GM23338 (cell line): Measurements from ENCODE around the gene SGCD. TPM values are rescaled to one million over a fixed set of nuclear protein-coding genes. Genes with fewer than 3 reads are reported as not detected.

Experiments used
- ATAC-seq: fragments of 200-7000 bp; cut with Tn5 transposase; 3 replicates; pipeline ENCODE4 v1.9.1; 2020
- DNase-seq: peaks from one replicate; pipeline ENCODE4 v3.0.0-alpha.2; 2015; ENCODE audit warnings: low spot score
- H2AFZ ChIP-seq: fragments of 200-600 bp; sonication (generic); 2 replicates; pipeline ENCODE4 v1.8.0; 2016; ENCODE audit warnings: antibody characterized with exemption, mild to moderate bottlenecking, moderate library complexity
- H3F3A ChIP-seq: fragments of 200-600 bp; sonication (generic); replicated peaks from 2 replicates; pipeline ENCODE4 v1.8.0; 2017; ENCODE audit warnings: antibody characterized with exemption, mixed run types, low read depth
- H3K27ac ChIP-seq: fragments of 200-600 bp; sonication (generic); 2 replicates; pipeline ENCODE4 v1.6.1; 2016; ENCODE audit warnings: low read depth
- H3K27me3 ChIP-seq: fragments of 200-600 bp; sonication (generic); 2 replicates; pipeline ENCODE4 v1.8.0; 2016; ENCODE audit warnings: mild to moderate bottlenecking, mixed run types, moderate library complexity; ENCODE audit not compliant: insufficient read depth
- H3K36me3 ChIP-seq: fragments of 200-600 bp; sonication (generic); 2 replicates; pipeline ENCODE4 v1.8.0; 2016; ENCODE audit warnings: mild to moderate bottlenecking; ENCODE audit not compliant: insufficient read depth
- H3K4me1 ChIP-seq: fragments of 200-600 bp; sonication (generic); 2 replicates; pipeline ENCODE4 v1.8.0; 2016; ENCODE audit warnings: mild to moderate bottlenecking, moderate library complexity; ENCODE audit not compliant: insufficient read depth
- H3K4me2 ChIP-seq: fragments of 200-600 bp; sonication (generic); 2 replicates; pipeline ENCODE4 v1.7.1; 2017; ENCODE audit warnings: mixed run types
- H3K4me3 ChIP-seq: fragments of 200-600 bp; sonication (generic); 2 replicates; pipeline ENCODE4 v1.6.1; 2016; ENCODE audit warnings: mixed run types
- H3K79me2 ChIP-seq: fragments of 200-600 bp; sonication (generic); replicated peaks from 2 replicates; pipeline ENCODE4 v1.8.0; 2017; ENCODE audit warnings: mild to moderate bottlenecking; ENCODE audit not compliant: insufficient read depth
- H3K9me2 ChIP-seq: fragments of 200-600 bp; sonication (generic); 2 replicates; pipeline ENCODE4 v1.8.0; 2017; ENCODE audit not compliant: insufficient read depth
- H4K20me1 ChIP-seq: fragments of 200-600 bp; sonication (generic); replicated peaks from 2 replicates; pipeline ENCODE4 v1.8.0; 2017; ENCODE audit warnings: mild to moderate bottlenecking; ENCODE audit not compliant: insufficient read depth
- H3K27ac Mint-ChIP-seq: 2 replicates; pipeline ENCODE4 v1.8.0; 2020; ENCODE audit warnings: inconsistent platforms, mild to moderate bottlenecking, moderate library complexity, mixed read lengths
- H3K27me3 Mint-ChIP-seq: 3 replicates; pipeline ENCODE4 v1.8.0; 2022; ENCODE audit warnings: low read depth, mild to moderate bottlenecking, moderate library complexity, mixed read lengths, inconsistent platforms; ENCODE audit not compliant: insufficient read depth, poor library complexity
- H3K36me3 Mint-ChIP-seq: 3 replicates; pipeline ENCODE4 v1.8.0; 2021; ENCODE audit warnings: low read depth, mild to moderate bottlenecking, inconsistent platforms, moderate library complexity, mixed read lengths
- H3K4me1 Mint-ChIP-seq: 3 replicates; pipeline ENCODE4 v1.8.0; 2020; ENCODE audit warnings: mild to moderate bottlenecking, inconsistent platforms, mixed read lengths
- H3K4me3 Mint-ChIP-seq: 3 replicates; pipeline ENCODE4 v1.8.0; 2021; ENCODE audit warnings: moderate library complexity, mild to moderate bottlenecking, inconsistent platforms, mixed read lengths
- H3K9me3 Mint-ChIP-seq: 3 replicates; pipeline ENCODE4 v1.8.0; 2020; ENCODE audit warnings: moderate library complexity, mild to moderate bottlenecking, inconsistent platforms, mixed read lengths
- CREB1 ChIP-seq: fragments of 250-450 bp; sonication (Bioruptor Pico); IDR thresholded peaks from 2 replicates; pipeline ENCODE4 v1.5.0; 2020; ENCODE audit warnings: low read depth, mild to moderate bottlenecking, moderate library complexity
- CTCF ChIP-seq, 2 experiments: fragments of 200-600 bp in 1 of 2; sonication (generic) in 1 of 2; conservative IDR thresholded peaks; 2 replicates each; pipeline versions ENCODE4 v1.5.1 to v1.6.1; 2016 to 2017; ENCODE audit warnings: antibody characterized with exemption in 2 of 2, low read depth in 2 of 2, mild to moderate bottlenecking in 2 of 2, moderate library complexity in 1 of 2
- ETS1 ChIP-seq: IDR thresholded peaks from 2 replicates; pipeline ENCODE4 v1.6.1; 2016; ENCODE audit warnings: antibody characterized with exemption
- EZH2 ChIP-seq: fragments of 200-600 bp; sonication (generic); IDR thresholded peaks from one replicate; pipeline ENCODE4 v1.8.0; 2017; ENCODE audit warnings: antibody characterized with exemption, mild to moderate bottlenecking, low read depth; ENCODE audit not compliant: unreplicated experiment
- EZH2phosphoT487 ChIP-seq: fragments of 200-600 bp; sonication (generic); IDR thresholded peaks from one replicate; pipeline ENCODE4 v1.8.1; 2018; ENCODE audit warnings: antibody characterized with exemption; ENCODE audit not compliant: unreplicated experiment
- JUNB ChIP-seq: IDR thresholded peaks from one replicate; pipeline ENCODE4 v1.6.1; 2016; ENCODE audit warnings: antibody characterized with exemption; ENCODE audit not compliant: unreplicated experiment
- NANOG ChIP-seq: IDR thresholded peaks from 2 replicates; pipeline ENCODE4 v1.6.1; 2016; ENCODE audit warnings: antibody characterized with exemption, borderline replicate concordance
- POLR2AphosphoS5 ChIP-seq: IDR thresholded peaks from 2 replicates; pipeline ENCODE4 v1.6.1; 2016; ENCODE audit warnings: antibody characterized with exemption, low read depth
- REST ChIP-seq: IDR thresholded peaks from one replicate; pipeline ENCODE4 v1.6.1; 2018; ENCODE audit warnings: antibody characterized with exemption; ENCODE audit not compliant: unreplicated experiment
- ZNF114 ChIP-seq: fragments of 250-450 bp; sonication (Bioruptor Pico); IDR thresholded peaks from 2 replicates; pipeline ENCODE4 v1.5.0; 2020; ENCODE audit warnings: mild to moderate bottlenecking, moderate library complexity
- ZNF331 ChIP-seq: fragments of 250-450 bp; sonication (Bioruptor Pico); IDR thresholded peaks from 2 replicates; pipeline ENCODE4 v1.5.0; 2020; ENCODE audit warnings: low read depth, mild to moderate bottlenecking, moderate library complexity
- ZNF462 ChIP-seq: fragments of 250-450 bp; sonication (Bioruptor Pico); IDR thresholded peaks from 2 replicates; pipeline ENCODE4 v1.5.0; 2020; ENCODE audit warnings: mild to moderate bottlenecking, moderate library complexity
- polyA plus RNA-seq: library from polyadenylated mRNA; unstranded; fragments of >200 nt; fragmentation: Nextera tagmentation; extraction: Ambion mirVana; gene quantifications from 2 replicates; pipeline ENCODE4 v1.2.1, GENCODE V29; 2016
- total RNA-seq: library from RNA; depleted of rRNA; stranded (reverse); fragments of >200 nt; shearing (Covaris generic); gene quantifications from 2 replicates; pipeline ENCODE4 v1.2.3, GENCODE V29; 2014

Gene SGCD
- total and polyA plus RNA-seq, 2 experiments from 2014 or later: 0.03 to 0.05 TPM

GRCh38 chr5:156419661-156420060 is 92.7 kb downstream of the SGCD start:
- no peaks in the 10 kb centered on the region for H3K27me3 ChIP-seq
- H3K4me3 ChIP-seq: no peak overlapping the region
- no peaks in the 10 kb centered on the region for H3F3A ChIP-seq
- H3K27ac ChIP-seq: no peak overlapping the region
- H3K4me3 Mint-ChIP-seq: no peak overlapping the region
- no peaks in the 10 kb centered on the region for H3K27me3 Mint-ChIP-seq
- H3K79me2 ChIP-seq: no peaks in the 10 kb centered on the region
- H3K4me2 ChIP-seq: no peak overlapping the region
- H3K4me1 Mint-ChIP-seq: peaks cover 32% of the 10 kb centered on the region
- H3K27ac Mint-ChIP-seq: no peak overlapping the region
- H2AFZ ChIP-seq: no peak overlapping the region
- no peaks in the 10 kb centered on the region; the same call in 2 of the 3 replicates for H3K9me3 Mint-ChIP-seq
- peaks cover 26% of the 10 kb centered on the region for H3K4me1 ChIP-seq
- ATAC-seq: no peak
- H3K9me2 ChIP-seq: peaks cover 11% of the 10 kb centered on the region
- no peak for TF ChIP-seq REST
- TF ChIP-seq POLR2AphosphoS5: no peak
- TF ChIP-seq NANOG: no peak
- no peak for TF ChIP-seq CTCF (conservative IDR thresholded peaks at IDR 0.05; ENCODE audit: low read depth in 2 of 2)
- no peak for TF ChIP-seq ETS1
- TF ChIP-seq ZNF331 (CRISPR knock-in tag): no peak
- TF ChIP-seq ZNF462 (CRISPR knock-in tag): no peak
- no peak for TF ChIP-seq EZH2
- no peak for TF ChIP-seq CREB1
- no peak for TF ChIP-seq JUNB
- no peak for TF ChIP-seq EZH2phosphoT487
- TF ChIP-seq ZNF114: no peak
- no peaks in the 10 kb centered on the region for H4K20me1 ChIP-seq
- no peaks in the 10 kb centered on the region for H3K36me3 Mint-ChIP-seq
- DNase-seq: no peak
- H3K36me3 ChIP-seq: no peaks in the 10 kb centered on the region
